CD4-positive, alpha-beta T cell treated with Interferon gamma for 1 hour (primary cell): Measurements from ENCODE around the gene CBLL2.
"Not testable (repeated sequence)": the region's sequence is repeated elsewhere in the genome, so short reads cannot be mapped to it uniquely, and the experiment has no call there.

Source experiments
- DNase-seq: peaks from one replicate; pipeline ENCODE4 v3.0.0-alpha.2; 2020

Gene CBLL2

GRCh38 chrX:22272613-22273012, at the start of gene CBLL2:
CBLL2 (plus strand) TSS chrX:22272913; CDS start chrX:22272992, 79 bp downstream.
- no peak for DNase-seq

- DNase-seq: no peak
Measured at GRCh38 chrX:22234380-22234779, 38.3 kb upstream of the CBLL2 start.

GRCh38 chrX:22237479-22237878, 35.2 kb upstream of the CBLL2 start:
- DNase-seq: no peak

- no peak for DNase-seq
Measured at GRCh38 chrX:22246620-22247019, 26.1 kb upstream of the CBLL2 start.

DNA sequence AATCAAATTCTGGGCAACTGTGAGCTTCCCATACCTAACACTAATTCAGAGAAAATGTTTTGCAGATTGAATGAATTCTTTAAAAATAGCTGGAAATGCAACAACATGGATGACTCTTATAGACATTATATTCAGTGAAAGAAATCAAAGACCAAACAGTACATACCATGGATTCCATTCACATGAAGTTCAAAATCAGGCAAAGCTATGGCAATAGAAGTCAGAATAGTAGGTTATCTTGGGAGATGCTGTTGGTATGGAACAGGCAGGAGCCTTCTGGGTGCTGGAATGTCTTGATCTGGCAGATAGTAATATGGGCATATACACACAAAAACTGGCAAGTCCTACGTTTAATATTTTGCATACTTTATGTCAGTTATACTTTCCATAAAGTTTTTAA, 25.5 kb upstream of the CBLL2 start:
- DNase-seq: no peak

DNA sequence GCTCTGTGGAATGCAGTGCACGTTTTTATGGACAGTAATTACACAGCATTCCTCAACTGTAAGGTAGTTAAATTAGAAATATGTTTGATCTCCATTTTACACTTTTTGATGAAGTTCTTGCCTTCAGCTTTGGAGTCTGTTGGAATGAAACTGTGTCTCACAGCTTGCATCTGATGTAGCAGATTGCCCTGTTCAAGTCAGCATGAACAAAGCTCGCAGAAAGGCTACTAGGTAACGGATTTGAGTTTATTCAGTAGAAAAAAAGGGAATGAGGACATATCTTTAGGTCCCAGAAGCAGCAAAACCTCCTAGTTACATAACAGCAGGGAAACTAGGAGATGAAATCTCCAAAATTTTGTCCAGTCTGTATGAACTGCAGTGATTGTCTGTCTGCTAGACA, 24.3 kb upstream of the CBLL2 start:
- DNase-seq: no peak

DNA sequence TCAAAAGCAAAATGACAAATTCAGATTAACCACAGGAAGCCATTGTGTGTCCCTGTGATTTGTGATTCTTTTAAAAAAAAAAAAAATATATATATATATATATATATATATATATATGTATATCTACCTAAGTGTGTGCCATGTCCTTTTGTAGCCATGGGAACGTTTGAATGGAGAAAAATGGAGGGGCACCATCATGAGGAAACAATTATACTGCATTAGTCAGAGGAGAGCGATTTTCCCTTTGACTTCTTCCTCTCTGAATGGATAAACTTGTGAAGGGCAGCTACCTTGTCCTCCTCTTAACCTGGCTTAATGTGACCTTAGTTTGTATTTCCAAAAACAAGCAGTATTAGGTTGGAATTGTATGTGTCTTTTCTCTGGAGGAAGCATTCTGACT, 23.3 kb upstream of the CBLL2 start:
- no peak for DNase-seq

GRCh38 chrX:22268706-22269105, 4.0 kb upstream of the CBLL2 start:
- no peak for DNase-seq

DNA sequence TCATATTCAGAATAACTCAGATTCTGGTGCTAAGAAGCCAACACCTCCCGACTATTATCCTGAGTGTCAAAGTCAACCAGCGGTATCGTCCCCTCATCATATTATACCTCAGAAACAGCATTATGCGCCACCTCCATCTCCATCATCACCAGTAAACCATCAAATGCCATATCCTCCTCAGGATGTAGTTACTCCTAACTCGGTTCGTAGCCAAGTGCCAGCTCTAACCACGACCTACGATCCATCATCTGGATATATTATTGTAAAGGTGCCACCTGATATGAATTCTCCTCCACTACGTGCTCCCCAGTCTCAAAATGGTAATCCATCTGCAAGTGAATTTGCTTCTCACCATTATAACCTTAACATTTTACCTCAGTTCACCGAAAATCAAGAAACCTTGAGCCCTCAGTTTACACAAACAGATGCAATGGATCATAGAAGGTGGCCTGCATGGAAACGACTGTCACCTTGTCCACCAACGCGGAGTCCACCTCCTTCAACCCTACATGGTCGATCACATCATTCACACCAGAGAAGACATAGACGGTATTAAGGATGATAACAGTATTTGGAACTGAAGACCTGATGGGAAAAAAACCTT, 1.1 kb downstream of the CBLL2 start:
- DNase-seq: no peak

GRCh38 chrX:22276781-22277180, 4.1 kb downstream of the CBLL2 start:
- DNase-seq: no peak

DNA sequence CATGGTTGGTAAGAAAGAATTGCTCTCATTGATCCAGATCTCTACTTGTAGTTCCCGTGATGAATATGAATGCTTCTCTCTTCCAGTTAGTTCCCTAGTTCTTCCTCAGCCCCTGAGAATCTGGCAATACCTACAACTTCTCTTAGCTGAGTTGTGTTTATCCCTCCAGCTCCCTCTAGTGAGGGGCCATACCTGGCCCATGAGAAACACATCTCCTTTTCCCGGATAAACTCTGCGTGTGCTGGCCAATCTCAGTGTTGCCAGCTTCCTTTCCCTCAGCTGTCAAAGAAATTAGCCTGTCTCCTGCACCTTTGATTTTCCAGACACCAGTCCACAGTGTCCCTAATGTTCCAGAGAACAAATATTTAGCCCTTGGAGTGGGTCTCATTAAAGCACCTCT, 5.7 kb downstream of the CBLL2 start:
- DNase-seq: no peak

GRCh38 chrX:22289209-22289608, 16.5 kb downstream of the CBLL2 start:
- DNase-seq: not testable (repeated sequence)

DNA sequence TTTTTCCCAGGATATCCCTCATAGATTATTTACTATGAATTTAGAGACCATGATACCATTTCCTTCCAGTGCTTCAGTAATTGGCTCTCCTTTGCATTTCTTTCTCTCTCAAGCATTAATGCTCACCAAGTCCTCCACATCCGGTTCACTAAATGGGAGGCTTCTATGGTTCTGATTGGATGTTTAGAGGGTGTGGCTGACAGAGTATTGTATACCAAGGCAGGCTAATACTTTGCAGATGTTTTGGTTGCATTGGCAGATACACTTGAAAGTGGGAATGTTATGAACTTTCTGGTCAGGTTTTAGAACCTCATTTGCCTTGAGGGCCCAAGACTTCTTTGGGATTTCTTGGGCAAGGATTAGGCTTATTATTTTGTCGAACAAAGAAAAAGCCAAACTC, 24.2 kb downstream of the CBLL2 start:
- DNase-seq: no peak

DNA sequence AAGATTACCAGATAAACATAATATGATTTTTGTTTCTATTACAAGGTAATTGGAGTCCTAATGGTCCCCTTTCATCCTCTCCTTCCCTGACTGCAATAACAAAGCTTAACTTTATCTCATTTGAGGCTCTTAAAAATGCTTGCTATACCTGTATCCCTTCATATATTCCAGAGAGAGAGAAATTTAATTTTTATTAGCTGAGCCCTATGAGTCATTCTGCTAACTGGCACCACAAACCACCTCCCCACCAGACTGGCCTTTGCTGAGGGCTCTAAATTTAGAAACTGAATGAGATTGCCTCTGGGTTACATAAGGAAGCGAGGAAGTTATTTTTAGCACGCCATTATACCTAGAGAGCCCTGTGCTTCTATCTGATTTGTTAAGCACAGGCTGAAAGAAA, 27.4 kb downstream of the CBLL2 start:
- no peak for DNase-seq

DNA sequence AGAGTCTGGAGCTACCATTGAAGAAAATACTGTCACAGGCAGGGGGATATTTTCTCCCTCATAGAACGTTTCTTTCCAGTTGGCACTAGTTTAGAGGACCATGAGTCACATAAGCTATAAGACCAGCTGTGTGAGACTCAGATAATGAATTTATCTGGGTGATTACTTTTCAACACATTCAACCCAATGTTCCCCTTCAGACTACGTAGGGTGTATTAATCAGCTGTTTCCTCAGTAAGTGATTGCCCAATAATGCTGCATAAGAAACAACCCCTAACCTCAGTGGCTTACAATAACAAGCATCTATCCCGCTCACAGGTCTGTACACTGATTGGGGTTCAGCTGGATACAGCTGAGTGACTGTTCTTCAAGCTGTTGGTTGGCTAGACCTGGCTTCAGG, 38.1 kb downstream of the CBLL2 start:
- no peak for DNase-seq

DNA sequence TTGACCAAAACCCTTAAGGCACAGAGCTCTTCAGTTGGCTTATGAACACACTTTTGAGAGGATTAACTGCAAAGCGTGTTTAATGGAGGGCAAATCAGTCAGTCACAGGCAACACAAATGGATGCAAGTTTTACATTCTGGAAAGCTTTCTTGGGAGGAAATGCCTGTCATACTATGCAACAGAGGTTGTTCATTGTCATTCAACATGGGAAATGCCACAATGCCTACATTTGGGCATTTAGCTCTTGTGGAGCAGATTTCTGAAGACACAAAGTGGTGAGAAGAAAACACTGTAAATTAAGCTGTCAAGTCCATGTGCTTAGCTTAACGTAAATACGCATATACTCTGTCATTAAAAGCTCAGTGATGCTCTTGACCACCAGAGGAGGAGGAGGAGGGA, 41.1 kb downstream of the CBLL2 start:
- DNase-seq: no peak

GRCh38 chrX:22314211-22314610, 41.5 kb downstream of the CBLL2 start:
- DNase-seq: no peak

GRCh38 chrX:22314692-22315091, 42.0 kb downstream of the CBLL2 start:
- DNase-seq: no peak

DNA sequence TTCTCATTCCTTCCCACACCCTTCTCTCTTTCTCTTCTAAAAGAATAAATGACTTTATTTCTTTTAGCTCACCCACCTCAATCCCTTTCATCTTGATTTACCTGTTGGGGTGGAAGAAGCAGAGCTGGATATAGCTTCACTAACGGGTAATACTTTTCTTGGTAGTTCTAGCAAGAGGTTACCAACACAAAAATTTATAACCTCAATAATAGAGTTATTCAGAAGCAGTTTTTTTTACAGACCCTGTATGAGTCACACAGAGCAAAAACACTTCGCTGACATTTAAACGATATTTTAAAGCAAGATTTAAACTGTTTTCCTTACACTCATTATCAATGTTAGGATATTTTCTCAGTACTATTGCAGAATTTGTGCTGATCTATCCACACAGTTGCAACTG, 42.4 kb downstream of the CBLL2 start:
- no peak for DNase-seq

DNA sequence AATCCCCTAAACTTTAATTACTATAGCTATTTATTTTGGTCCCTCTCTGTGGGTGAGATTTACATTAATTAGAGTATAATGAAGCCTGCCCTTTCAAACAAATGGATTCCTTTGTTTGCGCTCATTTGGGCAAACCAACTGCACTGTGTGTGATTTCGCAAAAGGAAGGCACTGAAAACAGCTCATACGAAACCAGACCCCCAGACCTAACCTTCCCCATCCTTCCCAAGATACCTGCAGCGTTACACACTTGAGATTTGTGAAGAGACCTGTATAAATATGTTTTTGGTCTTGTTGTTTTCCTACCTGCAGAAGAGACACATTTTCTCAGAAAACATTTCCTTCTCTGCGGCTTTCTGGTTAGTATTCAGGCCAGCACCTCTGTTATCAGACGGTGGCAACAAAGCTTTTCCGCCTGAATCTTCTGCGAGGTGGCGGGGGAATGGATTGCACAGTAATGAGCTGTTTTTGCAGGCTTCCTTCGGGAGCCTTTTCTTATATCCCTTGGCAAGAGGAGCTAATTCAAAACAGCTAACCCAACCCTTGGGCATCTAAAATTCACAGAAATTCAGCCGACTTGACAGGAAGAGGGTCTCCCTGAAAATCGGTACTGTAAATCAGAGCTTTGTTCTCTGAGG, 47.6 kb downstream of the CBLL2 start:
- no peak for DNase-seq

DNA sequence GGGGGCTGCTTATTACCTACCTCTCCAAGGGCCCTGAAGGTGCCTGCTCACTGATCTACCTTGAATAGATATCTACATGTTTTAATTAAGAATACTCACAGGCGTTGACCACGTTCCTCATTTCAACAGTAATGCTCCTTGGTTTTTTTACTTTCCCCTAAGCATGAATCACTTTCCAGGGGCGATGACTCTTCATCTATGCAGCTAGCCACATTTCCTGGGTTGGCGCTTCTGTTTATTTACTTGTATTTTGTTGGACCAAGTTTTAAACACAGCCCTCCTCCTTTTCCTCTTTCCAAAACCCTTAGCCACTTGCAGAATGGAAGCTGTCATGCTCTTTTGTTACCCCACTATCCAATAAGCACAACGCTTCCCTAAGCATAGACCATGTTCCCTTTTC, 50.8 kb downstream of the CBLL2 start:
- DNase-seq: no peak
